Activated CD8-positive, alpha-beta memory T cell treated with anti-CD3 and anti-CD28 coated beads for 48 hours (primary cell): ENCODE data around the gene SRRM4.
"Not testable (repeated sequence)": the region's sequence is repeated elsewhere in the genome, so short reads cannot be mapped to it uniquely, and the experiment has no call there.

Experiments
- DNase-seq, 3 experiments: peaks; one replicate each; pipeline ENCODE4 v3.0.0-alpha.2; 2020; ENCODE audit warnings: low read depth in 2 of 3, low spot score in 2 of 3

The SRRM4 gene

GRCh38 chr12:119068129-119068856 lies 87.0 kb downstream of the SRRM4 start:
- DNase-seq, result no peak

GRCh38 chr12:119069147-119069642 lies 87.9 kb downstream of the SRRM4 start:
- DNase-seq, result no peak

- DNase-seq, result no peak
Measured at GRCh38 chr12:119071176-119071575, 89.8 kb downstream of the SRRM4 start.

GRCh38 chr12:119071638-119072231 lies 90.4 kb downstream of the SRRM4 start:
- no peak for DNase-seq

- no peak for DNase-seq
Measured at GRCh38 chr12:119072440-119072839, 91.1 kb downstream of the SRRM4 start.

- DNase-seq, result no peak
Measured at GRCh38 chr12:119075222-119075787, 94.0 kb downstream of the SRRM4 start.

GRCh38 chr12:119075918-119076317 lies 94.6 kb downstream of the SRRM4 start:
- DNase-seq, result no peak

GRCh38 chr12:119079530-119079929 lies 98.2 kb downstream of the SRRM4 start:
- DNase-seq, result no peak

- DNase-seq, result no peak
Measured at GRCh38 chr12:119082016-119082415, 100.7 kb downstream of the SRRM4 start.

GRCh38 chr12:119082496-119082895 lies 101.2 kb downstream of the SRRM4 start:
- no peak for DNase-seq

- no peak for DNase-seq
Measured at GRCh38 chr12:119088685-119089379, 107.5 kb downstream of the SRRM4 start.

- no peak for DNase-seq
Measured at GRCh38 chr12:119089380-119090013, 108.2 kb downstream of the SRRM4 start.

GRCh38 chr12:119090276-119090675 lies 108.9 kb downstream of the SRRM4 start:
- DNase-seq, result no peak

- DNase-seq, result no peak
Measured at GRCh38 chr12:119090865-119091264, 109.5 kb downstream of the SRRM4 start.

GRCh38 chr12:119096429-119097202 lies 115.3 kb downstream of the SRRM4 start:
- no peak for DNase-seq

GRCh38 chr12:119100933-119101332 lies 119.6 kb downstream of the SRRM4 start:
- DNase-seq, result no peak

- DNase-seq, result no peak
Measured at GRCh38 chr12:119102274-119102673, 120.9 kb downstream of the SRRM4 start.

- DNase-seq, result no peak
Measured at GRCh38 chr12:119102714-119103113, 121.4 kb downstream of the SRRM4 start.

GRCh38 chr12:119104969-119105368 lies 123.6 kb downstream of the SRRM4 start:
- not testable (repeated sequence) for DNase-seq

- DNase-seq, result no peak
Measured at GRCh38 chr12:119113496-119113986, 132.2 kb downstream of the SRRM4 start.
